HEK293T (cell line): ENCODE results near the gene EVA1A.

Source experiments
- CTCF ChIA-PET: fragments of 350-600 bp; formaldehyde crosslinking; extraction: SDS; loops from one replicate; lab custom pipeline; 2021; ENCODE audit warnings: antibody characterized with exemption, inconsistent platforms; lab: Yijun Ruan, JAX
- POLR2A ChIA-PET: fragments of 350-600 bp; formaldehyde crosslinking; extraction: SDS; loops from one replicate; lab custom pipeline; 2020; ENCODE audit warnings: antibody characterized with exemption, inconsistent platforms; lab: Yijun Ruan, JAX
- DNase-seq: peaks from one replicate; pipeline ENCODE4 v3.0.0; 2012; ENCODE audit warnings: mixed read lengths; ENCODE audit errors: extremely low spot score
- ARNT ChIP-seq: fragments of 450-650 bp; IDR thresholded peaks from 2 replicates; pipeline ENCODE4 v1.6.1; 2017; ENCODE audit warnings: mild to moderate bottlenecking
- BHLHE40 ChIP-seq: fragments of 450-650 bp; IDR thresholded peaks from 2 replicates; pipeline ENCODE4 v1.6.1; 2016; ENCODE audit warnings: mild to moderate bottlenecking, moderate library complexity, borderline replicate concordance
- CTBP1 ChIP-seq: fragments of 450-650 bp; IDR thresholded peaks from 2 replicates; pipeline ENCODE4 v1.6.1; 2016; ENCODE audit warnings: borderline replicate concordance
- ELF4 ChIP-seq: fragments of 450-650 bp; IDR thresholded peaks from 2 replicates; pipeline ENCODE4 v1.6.1; 2017; ENCODE audit warnings: antibody characterized with exemption
- FOXA1 ChIP-seq: fragments of 450-650 bp; IDR thresholded peaks from 2 replicates; pipeline ENCODE4 v1.6.1; 2016; ENCODE audit warnings: mild to moderate bottlenecking
- FOXK2 ChIP-seq: fragments of 450-650 bp; IDR thresholded peaks from 2 replicates; pipeline ENCODE4 v1.6.1; 2016; ENCODE audit warnings: mild to moderate bottlenecking
- FOXM1 ChIP-seq: fragments of 450-650 bp; IDR thresholded peaks from 2 replicates; pipeline ENCODE4 v1.6.1; 2017; ENCODE audit warnings: mild to moderate bottlenecking, borderline replicate concordance
- HDGF ChIP-seq: fragments of 450-650 bp; IDR thresholded peaks from 2 replicates; pipeline ENCODE4 v1.6.1; 2017; ENCODE audit warnings: antibody characterized with exemption, borderline replicate concordance
- L3MBTL2 ChIP-seq: fragments of 450-650 bp; conservative IDR thresholded peaks from 2 replicates; pipeline ENCODE4 v1.6.1; 2016; ENCODE audit warnings: mild to moderate bottlenecking
- LEF1 ChIP-seq: fragments of 450-650 bp; IDR thresholded peaks from 2 replicates; pipeline ENCODE4 v1.6.1; 2017; ENCODE audit warnings: mild to moderate bottlenecking, borderline replicate concordance
- NFRKB ChIP-seq: fragments of 450-650 bp; IDR thresholded peaks from 2 replicates; pipeline ENCODE4 v1.6.1; 2016; ENCODE audit warnings: mild to moderate bottlenecking, moderate library complexity
- PKNOX1 ChIP-seq: fragments of 450-650 bp; IDR thresholded peaks from 2 replicates; pipeline ENCODE4 v1.6.1; 2016
- SP1 ChIP-seq: fragments of 450-650 bp; IDR thresholded peaks from 2 replicates; pipeline ENCODE4 v1.6.1; 2017
- SUZ12 ChIP-seq: fragments of 450-650 bp; IDR thresholded peaks from 2 replicates; pipeline ENCODE4 v1.6.1; 2016; ENCODE audit warnings: mild to moderate bottlenecking
- TARDBP ChIP-seq: fragments of 450-650 bp; IDR thresholded peaks from 2 replicates; pipeline ENCODE4 v1.6.1; 2016
- ZNF384 ChIP-seq: fragments of 450-650 bp; IDR thresholded peaks from 2 replicates; pipeline ENCODE4 v1.6.1; 2016

The EVA1A gene

GRCh38 chr2:75532488-75532887 is 28.3 kb downstream of the EVA1A start:
- TF ChIP-seq FOXM1 (no peak), PKNOX1 (no peak), LEF1 (no peak), TARDBP (no peak), ELF4 (no peak), FOXK2 (no peak), SUZ12 (no peak), BHLHE40 (no peak), ARNT (no peak), CTBP1 (no peak), FOXA1 (no peak), HDGF (no peak), SP1 (no peak), ZNF384 (no peak), NFRKB (no peak), L3MBTL2 (no peak)
- ChIA-PET POLR2A (no interaction called here), CTCF (no interaction called here)
- DNase-seq: no peak

GRCh38 chr2:75528221-75528977 is 32.3 kb downstream of the EVA1A start:
- POLR2A ChIA-PET: interaction anchor here (0.6 kb wide), 1 partner anchor 33 kb away, joined by 3 read pairs; the partner anchor contains the start of gene EVA1A
- TF ChIP-seq ZNF384 (no peak), LEF1 (no peak), ARNT (no peak), FOXA1 (no peak), SUZ12 (no peak), BHLHE40 (no peak)
- DNase-seq: no peak
- CTCF ChIA-PET: interaction anchor here (1.1 kb wide), 1 partner anchor 19 kb away, joined by 3 read pairs; no protein-coding TSS in a partner anchor

GRCh38 chr2:75527676-75528075 is 33.1 kb downstream of the EVA1A start:
- CTCF ChIA-PET: no interaction called here
- no peak for DNase-seq
- POLR2A ChIA-PET: no interaction called here
- TF ChIP-seq ARNT (no peak), LEF1 (no peak), FOXM1 (no peak), SP1 (no peak), ELF4 (no peak), CTBP1 (no peak), NFRKB (no peak), FOXA1 (no peak), PKNOX1 (no peak)

- TF ChIP-seq ELF4: no peak
- TF ChIP-seq FOXM1: no peak
- TF ChIP-seq FOXA1: no peak
- ChIA-PET CTCF (interaction anchor here (0.6 kb wide), 1 partner anchor 103 kb away, joined by 3 read pairs; no protein-coding TSS in a partner anchor), POLR2A (no interaction called here)
- no peak for DNase-seq
Observed at GRCh38 chr2:75526842-75527241, 33.9 kb downstream of the EVA1A start.

- TF ChIP-seq HDGF (no peak), CTBP1 (no peak), FOXM1 (no peak)
- CTCF ChIA-PET: no interaction called here
- DNase-seq: no peak
- POLR2A ChIA-PET: no interaction called here
Observed at GRCh38 chr2:75525434-75526310, 35.1 kb downstream of the EVA1A start.

- DNase-seq: no peak
- POLR2A ChIA-PET: no interaction called here
- TF ChIP-seq NFRKB (no peak), HDGF (no peak), CTBP1 (no peak), SP1 (no peak), BHLHE40 (no peak), FOXA1 (no peak)
- CTCF ChIA-PET: no interaction called here
Observed at GRCh38 chr2:75524276-75524911, 36.3 kb downstream of the EVA1A start.
